Thyroid gland (tissue), 4 donors: ENCODE results near the gene SLC12A8. TPM values are rescaled to one million over a fixed set of nuclear protein-coding genes. Genes with fewer than 3 reads are reported as not detected.

Source experiments
- DNase-seq, 2 donors: peaks; one replicate each; pipeline ENCODE4 v3.0.0-alpha.2; 2019
- H3K27ac ChIP-seq, 3 donors: fragments of 200-600 bp; sonication (generic); 1 replicate in 2 of 3; 2 replicates in 1 of 3; pipeline ENCODE4 v1.5.1; 2016 to 2019; ENCODE audit warnings: mild to moderate bottlenecking in 1 of 3, moderate library complexity in 1 of 3
- H3K27me3 ChIP-seq: fragments of 200-600 bp; sonication (generic); one replicate; pipeline ENCODE4 v1.5.1; 2019
- H3K36me3 ChIP-seq, 2 donors: fragments of 200-600 bp; sonication (generic); one replicate each; pipeline ENCODE4 v1.5.1; 2016 to 2019
- H3K4me1 ChIP-seq, 2 donors: fragments of 200-600 bp; sonication (generic); one replicate each; pipeline ENCODE4 v1.5.1; 2017 to 2019
- H3K4me3 ChIP-seq, 3 donors: fragments of 200-600 bp; sonication (generic); replicated peaks in 1 of 3; 1 replicate in 2 of 3; 2 replicates in 1 of 3; pipeline ENCODE4 v1.5.1; 2016; ENCODE audit warnings: mild to moderate bottlenecking in 1 of 3
- H3K9me3 ChIP-seq: fragments of 200-600 bp; sonication (generic); one replicate; pipeline ENCODE4 v1.5.1; 2017
- POLR2A ChIP-seq, 2 donors: fragments of 450-650 bp; IDR thresholded peaks; one replicate each; pipeline ENCODE4 v1.6.1; 2017; ENCODE audit warnings: antibody characterized with exemption in 2 of 2, mild to moderate bottlenecking in 2 of 2, moderate library complexity in 1 of 2
- whole genome bisulfite sequencing, 2 donors: methylation state at CpG; one replicate each; pipeline ENCODE4 v1.1.5; 2017; 5-methylcytosine and 5-hydroxymethylcytosine counted together
- intact Hi-C: fragments of 100-400 bp; cut with DNase I; formaldehyde crosslinking; loops from one replicate; pipeline ENCODE4 v1.15.1; 2023
- total RNA-seq, 4 donors: library from RNA; depleted of rRNA; stranded (reverse); fragments of >200 nt; gene quantifications; one replicate each; pipeline ENCODE4 v1.2.3, GENCODE V29; 2016
- TF ChIP-seq, protein P1 (sequence below), 6 experiments: fragments of 200-600 bp in 3 of 6; fragments of 450-650 bp in 3 of 6; sonication (generic) in 3 of 6; IDR thresholded peaks; one replicate each; pipeline ENCODE4 v1.5.1; 2016 to 2019; ENCODE audit warnings: antibody characterized with exemption in 6 of 6, mild to moderate bottlenecking in 2 of 6, inconsistent platforms in 1 of 6, moderate library complexity in 1 of 6

The SLC12A8 gene
- total RNA-seq, 4 donors from 2014 or later: 71.2 to 136 (median 99.2) TPM

DNA sequence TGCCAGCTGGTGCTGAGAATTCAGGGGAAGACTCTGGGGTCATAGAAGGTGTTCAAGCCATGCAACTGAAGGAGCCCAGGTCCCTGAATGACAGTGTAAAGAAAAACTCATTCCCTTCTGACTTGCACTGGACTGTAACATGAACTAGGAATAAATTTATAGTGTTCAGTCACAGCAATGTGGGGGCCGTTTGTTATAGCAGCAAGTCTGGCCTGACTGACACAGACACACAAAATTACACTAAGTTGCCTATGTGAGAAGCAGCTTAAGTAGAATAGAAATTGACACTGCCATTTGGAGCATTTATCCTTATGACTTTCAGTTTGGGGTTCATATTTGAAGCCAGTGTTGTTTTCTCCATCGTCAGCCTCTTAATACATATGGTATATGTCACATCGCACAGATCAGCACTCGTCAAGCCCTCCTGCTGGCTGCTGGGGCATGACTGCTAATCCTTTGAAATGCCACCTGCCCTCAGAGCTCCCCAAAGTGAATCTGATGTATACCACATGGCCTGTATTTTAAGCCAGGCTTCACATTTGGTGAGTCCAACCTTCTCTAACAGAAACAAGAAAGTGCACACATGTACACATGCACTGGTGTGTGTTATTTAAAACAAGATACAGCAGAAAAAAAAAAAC lies 139.7 kb downstream of the SLC12A8 start:
- H3K36me3 ChIP-seq: peaks cover 6 to 13% of the 10 kb centered on the region in 2 donors
- no peak overlapping the region for H3K27ac ChIP-seq
- no peaks in the 10 kb centered on the region for H3K4me1 ChIP-seq
- H3K9me3 ChIP-seq: no peaks in the 10 kb centered on the region
- DNase-seq: no peak
- 97 to 98% methylated on average over 4 of the region's 4 CpGs for WGBS, 2 donors
- intact Hi-C loops: no loop called here
- no peak for TF ChIP-seq POLR2A (IDR thresholded peaks at IDR 0.05)
- TF ChIP-seq, protein P1, sequence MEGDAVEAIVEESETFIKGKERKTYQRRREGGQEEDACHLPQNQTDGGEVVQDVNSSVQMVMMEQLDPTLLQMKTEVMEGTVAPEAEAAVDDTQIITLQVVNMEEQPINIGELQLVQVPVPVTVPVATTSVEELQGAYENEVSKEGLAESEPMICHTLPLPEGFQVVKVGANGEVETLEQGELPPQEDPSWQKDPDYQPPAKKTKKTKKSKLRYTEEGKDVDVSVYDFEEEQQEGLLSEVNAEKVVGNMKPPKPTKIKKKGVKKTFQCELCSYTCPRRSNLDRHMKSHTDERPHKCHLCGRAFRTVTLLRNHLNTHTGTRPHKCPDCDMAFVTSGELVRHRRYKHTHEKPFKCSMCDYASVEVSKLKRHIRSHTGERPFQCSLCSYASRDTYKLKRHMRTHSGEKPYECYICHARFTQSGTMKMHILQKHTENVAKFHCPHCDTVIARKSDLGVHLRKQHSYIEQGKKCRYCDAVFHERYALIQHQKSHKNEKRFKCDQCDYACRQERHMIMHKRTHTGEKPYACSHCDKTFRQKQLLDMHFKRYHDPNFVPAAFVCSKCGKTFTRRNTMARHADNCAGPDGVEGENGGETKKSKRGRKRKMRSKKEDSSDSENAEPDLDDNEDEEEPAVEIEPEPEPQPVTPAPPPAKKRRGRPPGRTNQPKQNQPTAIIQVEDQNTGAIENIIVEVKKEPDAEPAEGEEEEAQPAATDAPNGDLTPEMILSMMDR (IDR thresholded peaks at IDR 0.05): no peak
- H3K27me3 ChIP-seq: no peaks in the 10 kb centered on the region
- no peak overlapping the region for H3K4me3 ChIP-seq

DNA sequence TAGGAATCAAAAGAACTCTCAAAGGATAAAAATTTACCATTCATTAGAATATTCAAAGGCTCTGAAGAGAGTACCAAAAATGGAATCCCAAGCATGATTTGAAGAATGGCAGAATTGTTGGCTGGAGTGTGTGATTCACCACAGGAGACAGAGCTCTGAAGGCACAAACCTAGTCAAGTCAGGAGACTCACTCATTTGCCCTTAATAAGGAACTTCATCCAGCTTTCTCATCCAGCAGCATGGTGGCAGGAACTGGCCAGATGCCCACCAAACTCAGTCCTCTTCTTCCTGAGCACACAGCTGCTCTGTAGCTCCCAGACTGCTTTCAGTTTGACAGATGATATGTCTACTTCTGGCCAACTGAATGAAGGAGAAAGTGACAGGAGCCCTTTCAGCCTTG lies 140.2 kb downstream of the SLC12A8 start:
- no peak overlapping the region for H3K27ac ChIP-seq
- TF ChIP-seq, protein P1 (IDR thresholded peaks at IDR 0.05): no peak
- no peak for TF ChIP-seq POLR2A (IDR thresholded peaks at IDR 0.05)
- peak; percentile 12 to 30 for DNase-seq
- H3K36me3 ChIP-seq: peaks cover 6 to 12% of the 10 kb centered on the region in 2 donors
- no peaks in the 10 kb centered on the region for H3K27me3 ChIP-seq
- H3K9me3 ChIP-seq: no peaks in the 10 kb centered on the region
- intact Hi-C loops: no loop called here
- H3K4me1 ChIP-seq: no peaks in the 10 kb centered on the region
- H3K4me3 ChIP-seq: no peak overlapping the region

DNA sequence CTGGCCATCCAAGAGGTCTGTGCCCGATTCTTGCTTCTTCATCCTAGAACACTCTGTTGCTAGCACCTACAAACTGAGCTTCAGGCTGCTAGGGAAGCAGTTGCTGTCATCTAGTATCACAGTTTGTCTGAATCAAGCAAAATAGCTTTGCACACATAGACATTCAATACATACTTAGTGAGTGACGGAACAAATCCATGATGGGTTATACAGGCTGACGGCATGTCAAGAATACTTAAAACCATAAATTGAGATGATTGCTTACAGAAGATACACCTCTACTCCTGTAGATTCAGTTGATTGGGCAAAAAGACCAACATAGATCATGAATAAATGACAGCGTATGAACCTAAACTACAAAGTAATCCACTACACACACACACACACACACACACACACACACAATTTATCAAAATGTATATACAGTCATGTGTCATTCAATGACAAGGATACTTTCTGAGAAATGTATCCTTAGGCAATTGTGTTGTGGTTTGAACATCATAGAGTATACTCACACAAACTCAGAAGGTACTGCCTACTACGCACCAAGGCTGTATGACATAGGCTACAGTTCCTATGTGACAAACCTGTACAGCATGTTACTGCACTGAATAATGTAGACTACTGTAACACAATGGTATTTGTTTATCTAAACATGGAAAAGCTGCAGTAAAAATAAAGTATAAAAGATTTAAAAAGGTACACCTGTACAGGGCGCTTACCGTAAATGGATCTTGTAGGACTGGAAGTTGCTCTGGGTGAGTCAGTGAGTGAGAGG lies 142.4 kb downstream of the SLC12A8 start:
- DNase-seq: no peak
- Histone ChIP-seq H3K27ac (no peak overlapping the region), H3K4me3 (no peak overlapping the region), H3K36me3 (peaks cover 0 to 8% of the 10 kb centered on the region in 2 donors), H3K9me3 (no peaks in the 10 kb centered on the region), H3K4me1 (no peaks in the 10 kb centered on the region), H3K27me3 (no peaks in the 10 kb centered on the region)
- TF ChIP-seq, protein P1 (IDR thresholded peaks at IDR 0.05): no peak
- no peak for TF ChIP-seq POLR2A (IDR thresholded peaks at IDR 0.05)
- WGBS, 2 donors: 98 to 99% methylated on average over 7 of the region's 7 CpGs
- intact Hi-C loops: no loop called here

DNA sequence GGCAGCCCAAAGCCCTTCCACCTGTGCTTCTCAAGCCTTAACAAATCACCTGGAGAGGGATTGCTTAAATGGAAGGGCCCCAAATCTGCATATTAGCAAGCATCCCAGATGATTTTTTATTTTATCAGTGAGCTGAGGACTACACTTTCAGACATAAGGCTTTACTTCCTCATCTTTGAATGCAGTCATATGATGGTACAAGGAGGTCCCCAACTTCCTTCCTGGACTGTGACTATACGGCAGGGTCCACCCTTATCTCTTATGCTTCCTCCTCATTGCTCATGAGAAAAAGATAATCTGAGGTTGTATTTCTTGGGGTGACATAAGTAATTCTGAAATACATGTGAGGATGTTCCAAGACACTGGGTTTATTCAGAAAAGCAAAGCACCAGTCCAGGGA lies 143.1 kb downstream of the SLC12A8 start:
- no peak for DNase-seq
- Histone ChIP-seq H3K4me1 (no peaks in the 10 kb centered on the region), H3K36me3 (peaks cover 0 to 2% of the 10 kb centered on the region in 2 donors), H3K27me3 (no peaks in the 10 kb centered on the region), H3K27ac (no peak overlapping the region), H3K9me3 (no peaks in the 10 kb centered on the region), H3K4me3 (no peak overlapping the region)
- 54 to 69% methylated on average over 1 of the region's 1 CpG for WGBS, 2 donors
- no peak for TF ChIP-seq POLR2A (IDR thresholded peaks at IDR 0.05)
- TF ChIP-seq, protein P1 (IDR thresholded peaks at IDR 0.05): no peak
- intact Hi-C loops: no loop called here

DNA sequence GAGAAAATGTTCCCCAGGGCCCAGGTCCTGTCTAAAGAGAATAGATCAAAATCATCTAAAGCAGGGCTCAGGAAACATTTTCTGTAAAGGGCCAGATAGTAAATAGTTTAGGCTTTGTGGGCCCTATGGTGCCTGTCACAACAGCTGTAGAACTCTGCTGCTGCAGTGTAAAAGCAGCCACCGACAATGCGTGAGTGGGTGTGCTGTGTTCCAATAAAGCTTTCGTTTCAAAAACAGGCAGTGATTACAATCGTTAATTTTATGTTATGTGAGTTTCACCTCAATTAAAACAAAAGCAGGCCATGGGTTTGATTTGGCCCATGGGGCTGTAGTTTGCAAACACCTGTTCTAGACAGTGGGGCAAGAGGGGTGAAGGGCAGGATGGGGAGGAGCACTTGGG lies 144.3 kb downstream of the SLC12A8 start:
- H3K27ac ChIP-seq: peak overlapping the region in 1 of 3 donors; percentile 22
- intact Hi-C loops: no loop called here
- WGBS, 2 donors: 92 to 96% methylated on average over 4 of the region's 4 CpGs
- TF ChIP-seq POLR2A (IDR thresholded peaks at IDR 0.05): no peak
- TF ChIP-seq, protein P1 (IDR thresholded peaks at IDR 0.05): no peak
- no peaks in the 10 kb centered on the region for H3K27me3 ChIP-seq
- no peak overlapping the region for H3K4me3 ChIP-seq
- H3K4me1 ChIP-seq: peaks cover 4 to 10% of the 10 kb centered on the region in 2 donors
- no peaks in the 10 kb centered on the region for H3K9me3 ChIP-seq
- no peaks in the 10 kb centered on the region for H3K36me3 ChIP-seq
- DNase-seq: no peak
